HG02938 (cell line): ENCODE data around the gene LRRC45.

Experiments
- ATAC-seq: cut with Tn5 transposase; IDR thresholded peaks from one replicate; pipeline ENCODE4 v1.9.1; 2021; ENCODE audit warnings: mild to moderate bottlenecking, moderate library complexity; ENCODE audit not compliant: unreplicated experiment

Gene LRRC45

GRCh38 chr17:82060614-82061013 lies 37.5 kb downstream of the LRRC45 start:
- ATAC-seq = no peak

DNA sequence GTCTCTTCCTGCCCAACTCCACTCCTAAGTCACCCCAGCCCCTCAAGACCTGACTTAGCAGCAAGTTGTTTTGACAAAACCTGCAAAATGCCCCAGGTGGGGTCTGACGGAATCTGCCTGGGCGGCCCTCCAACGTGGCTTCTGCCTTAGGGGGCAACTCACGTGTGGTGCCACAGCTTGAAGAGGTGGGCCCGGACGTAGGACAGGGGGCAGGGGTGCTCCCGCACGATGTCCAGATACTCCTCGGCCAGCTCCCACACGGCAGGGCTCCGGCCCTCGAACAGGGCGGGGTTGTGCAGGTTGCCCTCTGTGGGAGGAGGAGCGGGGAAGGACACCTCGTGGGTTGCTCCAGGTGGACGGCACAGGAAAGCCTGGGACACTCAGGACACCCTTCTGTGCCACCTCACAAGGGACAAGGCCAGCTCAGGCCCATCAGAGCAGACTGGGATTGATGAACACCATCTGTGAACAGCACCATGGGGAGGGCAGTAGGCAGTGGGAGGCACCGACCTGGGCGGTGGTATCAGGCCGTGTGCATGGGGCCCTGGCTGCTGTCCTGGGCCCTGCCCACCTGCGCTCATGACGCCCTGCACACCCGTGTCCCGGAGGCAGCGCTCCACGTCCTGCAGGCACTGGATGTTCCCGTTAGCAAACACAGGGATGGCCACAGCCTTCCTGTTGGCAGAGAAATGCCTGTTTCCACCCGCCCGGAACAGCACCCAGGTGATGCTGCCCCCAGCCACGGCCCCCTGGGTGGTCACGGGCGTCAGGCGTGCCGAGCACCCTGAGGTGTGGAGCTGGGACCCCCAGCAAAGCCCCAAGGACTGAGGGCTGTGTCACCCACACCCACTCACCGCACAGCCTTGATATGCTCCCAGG lies 38.2 kb downstream of the LRRC45 start:
- no peak for ATAC-seq

- no peak for ATAC-seq
These were observed 39.2 kb downstream of the LRRC45 start for GRCh38 chr17:82062076-82062983.

DNA sequence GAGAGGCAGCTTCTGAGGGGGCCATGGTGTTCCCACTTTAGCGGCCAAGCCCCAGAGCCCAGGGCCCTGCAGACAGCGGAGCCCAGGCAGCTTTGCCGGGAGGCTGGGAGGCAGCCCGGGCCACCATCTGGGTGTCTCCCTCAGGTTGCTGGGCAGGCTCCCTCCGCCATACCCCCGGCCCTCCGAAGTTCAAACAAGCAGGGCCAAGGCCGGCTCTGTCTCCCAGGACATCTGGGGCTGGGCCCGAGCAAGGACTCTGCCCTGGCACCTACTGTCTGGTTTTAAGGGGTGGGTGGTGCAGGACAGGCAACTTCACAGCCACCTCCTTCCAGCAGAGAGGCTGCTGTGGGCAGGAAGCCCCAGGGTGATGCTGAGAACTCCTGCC lies 39.9 kb downstream of the LRRC45 start:
- ATAC-seq = no peak

DNA sequence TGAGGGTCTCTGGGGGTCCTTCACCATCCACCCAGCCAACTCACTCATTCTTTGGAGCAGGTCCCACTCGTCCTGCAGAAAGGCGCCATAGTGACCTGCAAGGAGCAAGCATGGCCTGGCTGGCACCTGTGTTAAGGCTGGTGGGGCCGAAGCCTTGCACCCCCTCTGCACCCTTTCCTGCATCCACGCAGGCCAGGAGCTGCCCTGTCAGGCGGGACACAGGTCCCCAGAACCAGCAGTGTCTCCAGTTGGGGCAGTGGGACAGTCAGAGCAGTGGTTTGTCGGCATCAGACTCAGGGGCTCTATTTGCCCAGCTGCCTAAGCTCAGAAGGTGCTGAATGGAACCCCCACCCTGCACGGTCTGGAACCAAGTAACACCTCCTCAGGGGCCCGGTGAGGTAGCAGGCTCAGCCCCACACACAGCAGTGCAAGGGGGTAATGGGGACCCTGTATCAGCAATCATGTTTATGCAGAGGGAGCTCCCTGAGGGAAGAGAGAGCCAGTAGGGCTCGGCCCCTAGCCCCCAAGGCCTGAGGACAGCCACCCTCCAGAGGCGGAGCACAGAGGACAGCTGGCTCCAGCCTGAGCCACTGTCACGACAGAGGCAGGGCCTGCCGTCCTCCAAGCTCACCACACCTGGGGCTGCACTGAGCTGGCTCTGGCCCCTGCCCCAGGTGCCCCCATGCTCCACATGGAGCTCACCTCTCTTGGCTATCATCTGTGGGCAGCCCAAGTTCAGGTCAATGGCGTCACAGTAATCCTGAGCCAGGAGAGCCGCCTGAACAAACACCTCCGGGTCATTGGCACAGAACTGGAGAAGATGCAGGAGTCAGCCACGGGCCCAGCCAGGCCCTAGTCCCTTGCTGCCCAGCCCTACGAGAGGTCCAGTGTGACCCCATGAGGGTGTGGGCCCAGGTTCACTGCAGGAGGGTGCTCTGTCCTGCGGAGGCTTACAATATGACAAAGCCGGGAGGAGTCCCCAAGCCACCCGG lies 40.6 kb downstream of the LRRC45 start:
- no peak for ATAC-seq

- ATAC-seq = no peak
These were observed 41.5 kb downstream of the LRRC45 start for GRCh38 chr17:82064433-82065192.

DNA sequence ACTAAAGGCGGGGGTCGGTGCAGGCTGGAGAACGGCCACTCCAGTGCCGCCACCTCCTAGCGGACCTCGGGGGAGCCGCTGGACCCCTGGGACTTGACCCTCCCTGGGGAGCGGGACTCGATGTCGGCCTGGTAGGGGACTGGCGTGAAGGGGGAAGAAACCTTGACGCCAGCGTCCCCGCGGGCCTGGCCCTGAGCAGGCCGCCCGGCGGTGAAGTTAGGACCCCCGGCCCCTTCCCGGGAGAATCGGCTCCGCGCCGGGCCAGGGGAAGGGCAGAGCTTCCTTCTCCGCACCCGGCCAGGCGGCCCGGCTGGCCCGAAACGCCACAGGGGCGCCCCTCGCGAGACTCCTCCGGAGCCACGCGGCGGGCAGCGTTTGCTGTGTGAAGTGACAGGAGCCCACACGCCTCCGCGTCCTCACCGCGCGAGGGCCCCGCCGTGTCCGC lies 42.1 kb downstream of the LRRC45 start:
- no peak for ATAC-seq

DNA sequence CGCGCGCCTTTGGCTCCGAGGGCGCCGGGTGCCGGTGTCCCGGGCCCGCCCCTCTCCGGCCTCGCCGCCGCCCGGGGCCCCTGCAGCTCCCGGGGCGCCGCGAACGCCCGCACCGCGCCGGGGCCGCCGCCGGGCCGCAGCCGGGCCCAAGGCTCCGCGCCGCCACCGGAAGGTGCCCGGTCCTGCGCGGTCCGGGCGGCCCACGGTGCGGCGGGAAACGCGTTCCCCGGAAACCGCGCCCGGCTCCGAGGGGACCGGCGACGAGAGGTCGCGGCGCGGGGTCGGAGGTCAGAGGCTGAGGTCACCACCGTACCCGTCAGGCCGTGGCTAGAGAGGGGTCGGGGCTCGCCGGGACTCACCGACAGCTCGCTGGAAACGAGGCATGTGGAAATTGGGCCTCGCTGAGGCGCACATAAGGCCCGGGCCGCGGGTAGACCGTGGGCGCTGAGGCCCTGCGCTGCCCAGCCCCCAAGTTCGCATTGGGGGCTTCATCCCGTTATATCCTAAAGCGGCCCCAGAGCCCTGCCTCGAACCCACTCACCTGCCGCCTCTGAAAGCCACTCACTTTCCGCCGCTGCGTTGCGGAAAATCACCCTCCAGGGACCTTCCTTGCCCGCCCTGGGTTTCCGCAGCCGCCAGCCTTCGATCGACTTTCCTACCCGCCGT lies 42.7 kb downstream of the LRRC45 start, which contains the start of gene DUS1L:
DUS1L (minus strand) TSS at position 167 of the 666 bp plus-strand sequence. CDS start 745 bp downstream, outside the sequence.
- no peak for ATAC-seq

DNA sequence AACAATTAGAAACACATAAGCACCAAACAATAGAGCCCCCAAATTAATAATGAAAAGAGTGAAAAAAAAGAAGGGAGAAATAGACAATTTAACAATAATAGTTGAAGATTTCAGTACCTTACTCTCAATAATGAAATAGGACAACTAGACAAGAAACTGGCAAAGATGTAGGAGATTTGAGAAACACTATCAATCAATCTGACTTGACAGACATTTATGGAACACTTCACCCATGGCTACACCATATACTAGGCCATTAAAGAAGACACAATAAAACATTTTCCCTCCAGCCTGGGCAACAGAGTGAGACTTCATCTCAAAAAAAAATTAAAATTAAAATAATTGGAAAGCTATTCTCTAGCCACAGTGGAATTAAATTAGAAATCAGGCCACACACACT lies 47.5 kb downstream of the LRRC45 start:
- no peak for ATAC-seq

DNA sequence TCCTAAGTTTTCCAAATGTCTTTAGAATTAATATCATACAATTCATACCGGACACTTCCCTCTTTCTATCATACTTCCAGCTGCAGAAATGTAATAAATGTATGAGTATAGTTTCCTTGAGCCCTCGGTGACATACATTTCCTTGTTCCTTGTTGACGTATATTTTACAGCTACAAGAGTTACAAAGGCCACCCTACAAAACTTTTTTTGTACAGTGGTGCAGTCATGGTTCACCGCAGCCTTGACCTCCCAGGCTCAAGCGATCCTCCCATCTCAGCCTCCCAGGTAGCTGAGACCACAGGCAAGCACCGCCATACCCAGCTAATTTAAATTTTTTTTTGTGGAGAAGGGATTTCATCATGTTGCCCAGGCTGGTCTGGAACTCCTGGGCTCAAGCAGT lies 49.7 kb downstream of the LRRC45 start:
- ATAC-seq = no peak

GRCh38 chr17:82073446-82073845 lies 50.3 kb downstream of the LRRC45 start:
- ATAC-seq = no peak

DNA sequence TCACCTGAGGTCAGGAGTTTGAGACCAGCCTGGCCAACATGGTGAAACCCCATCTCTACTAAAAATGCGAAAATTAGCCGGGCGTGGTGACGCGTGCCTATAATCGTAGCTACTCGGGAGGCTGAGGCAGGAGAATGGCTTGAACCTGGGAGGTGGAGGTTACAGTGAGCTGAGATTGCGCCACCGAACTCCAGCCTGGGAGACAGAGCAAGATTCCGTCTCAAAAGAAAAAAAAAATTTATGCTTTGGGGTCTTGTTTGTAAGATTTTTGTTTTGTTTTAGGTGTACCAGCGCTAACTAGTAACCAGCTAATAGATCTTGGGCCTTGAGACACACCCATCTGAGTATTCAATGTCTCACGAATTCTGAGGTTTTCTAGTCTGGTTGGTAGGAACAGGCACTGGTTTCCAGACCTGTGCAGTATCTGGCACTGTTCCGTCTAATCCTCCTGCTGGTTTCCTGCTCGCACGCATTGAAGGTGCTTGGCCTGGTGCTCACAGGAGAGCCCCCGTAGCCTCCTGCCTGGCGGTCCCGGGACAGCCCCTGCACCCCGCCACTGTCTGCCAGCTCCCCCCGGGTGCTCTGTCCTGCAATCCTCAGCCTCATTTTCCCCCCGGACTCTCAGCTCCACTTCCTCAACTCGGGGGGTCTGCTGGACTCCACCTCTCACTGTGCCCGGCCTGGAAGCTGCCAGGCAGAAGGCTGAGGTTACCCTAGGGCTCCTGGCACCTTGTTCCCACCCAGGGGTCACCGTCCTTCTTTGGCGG lies 53.1 kb downstream of the LRRC45 start:
- ATAC-seq = no peak

DNA sequence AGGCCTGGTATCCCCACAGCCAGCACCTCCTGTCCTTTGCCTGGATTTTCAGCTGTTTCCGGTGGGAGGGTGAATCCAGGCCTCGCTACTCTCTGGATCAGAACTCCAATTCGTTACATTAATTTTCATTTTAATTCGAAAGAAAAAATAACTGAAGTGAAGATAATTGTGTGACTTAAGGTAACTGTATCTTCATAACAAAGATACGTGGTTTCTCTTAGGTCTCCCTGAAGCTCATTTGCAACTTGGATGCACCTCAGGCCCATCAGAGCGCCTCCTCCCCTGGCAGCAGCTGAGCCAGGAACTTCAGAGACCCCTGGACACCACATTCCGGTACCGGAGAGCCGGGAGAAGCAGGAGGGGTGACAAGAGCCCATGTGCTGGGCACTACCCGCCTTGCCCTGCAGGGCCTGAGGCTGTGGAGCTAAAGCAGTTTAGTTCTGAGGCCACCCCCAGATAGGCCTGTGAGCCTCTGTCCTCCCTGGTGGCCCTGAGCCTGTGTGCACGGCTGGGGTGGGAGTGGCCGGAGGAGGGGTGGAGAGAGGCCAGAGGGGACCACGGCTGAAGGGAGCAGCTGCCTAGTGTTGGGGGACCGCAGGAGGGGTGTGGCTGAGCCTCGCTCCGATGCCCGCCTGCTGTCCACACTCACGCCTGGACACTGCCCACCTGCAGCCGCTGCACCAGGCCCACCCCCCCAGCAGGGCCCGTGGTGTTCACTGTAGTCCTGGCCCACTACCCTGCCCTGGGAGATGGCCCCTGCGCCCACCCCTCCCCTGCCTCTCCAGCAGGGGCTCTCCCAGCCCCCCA lies 53.9 kb downstream of the LRRC45 start:
- no peak for ATAC-seq

- ATAC-seq = no peak
These were observed 54.7 kb downstream of the LRRC45 start for GRCh38 chr17:82077617-82078358.

- no peak for ATAC-seq
These were observed 55.3 kb downstream of the LRRC45 start for GRCh38 chr17:82078433-82078832.

DNA sequence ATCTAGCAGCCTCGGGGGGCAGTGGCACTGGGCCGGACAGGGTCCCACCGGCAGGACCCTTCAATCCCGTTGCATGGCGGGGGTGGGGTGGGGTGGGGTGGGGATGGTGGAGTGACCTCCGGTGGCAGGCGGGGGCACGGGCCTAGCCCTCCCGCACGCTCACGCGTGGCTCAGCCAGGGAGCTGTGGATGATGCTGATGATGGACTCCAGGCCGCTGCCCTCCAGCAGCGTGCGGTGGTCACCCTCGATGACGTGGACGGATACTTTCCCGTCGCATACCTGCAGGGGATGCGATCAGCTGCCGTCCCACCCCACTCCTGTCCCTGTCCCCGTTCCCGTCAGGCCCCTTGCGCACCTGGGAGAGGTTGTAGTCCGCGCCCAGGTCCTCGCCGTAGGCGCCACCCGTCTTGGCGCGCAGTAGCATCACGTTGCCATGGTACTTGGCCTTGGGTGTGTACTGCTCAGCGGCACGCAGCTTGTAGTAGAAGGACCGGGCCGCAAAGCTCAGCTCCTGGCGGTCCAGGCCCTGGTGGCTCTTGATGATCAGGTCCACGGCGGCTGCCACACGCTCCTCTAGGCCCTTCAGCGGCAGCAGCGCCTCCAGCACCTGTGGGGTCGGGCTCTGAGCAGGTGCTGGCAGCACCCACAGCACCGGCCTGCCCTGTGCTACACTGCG lies 56.0 kb downstream of the LRRC45 start:
- no peak for ATAC-seq
